ENCODE measurements around the gene EPB41L4A. TPM values are rescaled to one million over a fixed set of nuclear protein-coding genes. Genes with fewer than 3 reads are reported as not detected.

EPB41L4A gene
- total RNA-seq, 2 experiments from 2014 or later: 0.95 to 1.5 TPM

GRCh38 chr5:112203229-112203628 lies 215.8 kb downstream of the EPB41L4A start:
- ChIA-PET CTCF (no interaction called here), POLR2A (no interaction called here)
- peaks cover 34% of the 10 kb centered on the region for H3K27me3 Mint-ChIP-seq
- DNase-seq: no peak
- H3K4me3 Mint-ChIP-seq: no peak overlapping the region
- intact Hi-C loops (cut with micrococcal nuclease): no loop called here
- no peaks in the 10 kb centered on the region for H3K9me3 Mint-ChIP-seq
- H3K36me3 Mint-ChIP-seq: no peaks in the 10 kb centered on the region
- no peaks in the 10 kb centered on the region for H3K4me1 Mint-ChIP-seq (ENCODE audit: low read depth)
- H3K27ac Mint-ChIP-seq: no peak overlapping the region

- no peaks in the 10 kb centered on the region for H3K36me3 Mint-ChIP-seq
- H3K27ac Mint-ChIP-seq: no peak overlapping the region
- no peaks in the 10 kb centered on the region for H3K9me3 Mint-ChIP-seq
- no peak for DNase-seq
- H3K4me1 Mint-ChIP-seq (ENCODE audit: low read depth): no peaks in the 10 kb centered on the region
- POLR2A ChIA-PET: no interaction called here
- CTCF ChIA-PET: no interaction called here
- peaks cover 34% of the 10 kb centered on the region for H3K27me3 Mint-ChIP-seq
- intact Hi-C loops (cut with micrococcal nuclease): no loop called here
- no peak overlapping the region for H3K4me3 Mint-ChIP-seq
These were observed 216.4 kb downstream of the EPB41L4A start for GRCh38 chr5:112202694-112203093.

GRCh38 chr5:112201141-112201540 lies 217.9 kb downstream of the EPB41L4A start:
- no peaks in the 10 kb centered on the region for H3K36me3 Mint-ChIP-seq
- no peak overlapping the region for H3K27ac Mint-ChIP-seq
- intact Hi-C loops (cut with micrococcal nuclease): no loop called here
- H3K9me3 Mint-ChIP-seq: no peaks in the 10 kb centered on the region
- H3K4me1 Mint-ChIP-seq (ENCODE audit: low read depth): no peaks in the 10 kb centered on the region
- H3K4me3 Mint-ChIP-seq: no peak overlapping the region
- peaks cover 31% of the 10 kb centered on the region for H3K27me3 Mint-ChIP-seq
- DNase-seq: no peak
- POLR2A ChIA-PET: no interaction called here
- CTCF ChIA-PET: no interaction called here

- no peaks in the 10 kb centered on the region for H3K36me3 Mint-ChIP-seq
- intact Hi-C loops (cut with micrococcal nuclease): no loop called here
- H3K4me1 Mint-ChIP-seq (ENCODE audit: low read depth): no peaks in the 10 kb centered on the region
- DNase-seq: no peak
- H3K9me3 Mint-ChIP-seq: no peaks in the 10 kb centered on the region
- POLR2A ChIA-PET: no interaction called here
- CTCF ChIA-PET: no interaction called here
- peaks cover 25% of the 10 kb centered on the region for H3K27me3 Mint-ChIP-seq
- no peak overlapping the region for H3K27ac Mint-ChIP-seq
- H3K4me3 Mint-ChIP-seq: no peak overlapping the region
These were observed 218.9 kb downstream of the EPB41L4A start for GRCh38 chr5:112200131-112200530.

- H3K36me3 Mint-ChIP-seq: no peaks in the 10 kb centered on the region
- H3K27ac Mint-ChIP-seq: no peak overlapping the region
- intact Hi-C loops (cut with micrococcal nuclease): no loop called here
- no peaks in the 10 kb centered on the region for H3K4me1 Mint-ChIP-seq (ENCODE audit: low read depth)
- no peak overlapping the region for H3K4me3 Mint-ChIP-seq
- peaks cover 20% of the 10 kb centered on the region for H3K27me3 Mint-ChIP-seq
- H3K9me3 Mint-ChIP-seq: no peaks in the 10 kb centered on the region
- ChIA-PET CTCF (no interaction called here), POLR2A (no interaction called here)
- DNase-seq: no peak
These were observed 222.5 kb downstream of the EPB41L4A start for GRCh38 chr5:112196584-112196983.

- Mint-ChIP-seq H3K4me1 (ENCODE audit: low read depth) (no peaks in the 10 kb centered on the region), H3K27me3 (peaks cover 16% of the 10 kb centered on the region), H3K36me3 (no peaks in the 10 kb centered on the region), H3K9me3 (no peaks in the 10 kb centered on the region), H3K4me3 (no peak overlapping the region), H3K27ac (no peak overlapping the region)
- CTCF ChIA-PET: interaction anchor here (1.2 kb wide), 1 partner anchor 20 kb away, joined by 5 read pairs; no protein-coding TSS in a partner anchor
- POLR2A ChIA-PET: no interaction called here
- intact Hi-C loops (cut with micrococcal nuclease): no loop called here
- DNase-seq: no peak
These were observed 223.2 kb downstream of the EPB41L4A start for GRCh38 chr5:112195924-112196323.

GRCh38 chr5:112192866-112193265 lies 226.2 kb downstream of the EPB41L4A start:
- CTCF ChIA-PET: interaction anchor here (1.1 kb wide), 1 partner anchor 18 kb away, joined by 3 read pairs; no protein-coding TSS in a partner anchor
- H3K27ac Mint-ChIP-seq: no peak overlapping the region

GRCh38 chr5:112192072-112192471 lies 227.0 kb downstream of the EPB41L4A start:
- Mint-ChIP-seq H3K4me3 (no peak overlapping the region), H3K27me3 (peaks cover 27% of the 10 kb centered on the region), H3K4me1 (ENCODE audit: low read depth) (peaks cover 9% of the 10 kb centered on the region), H3K27ac (no peak overlapping the region), H3K36me3 (no peaks in the 10 kb centered on the region), H3K9me3 (no peaks in the 10 kb centered on the region)
- no peak for DNase-seq
- CTCF ChIA-PET: interaction anchor here (1.1 kb wide), 1 partner anchor 17 kb away, joined by 3 read pairs; no protein-coding TSS in a partner anchor
- intact Hi-C loops (cut with micrococcal nuclease): no loop called here
- POLR2A ChIA-PET: no interaction called here

More at GRCh38 chr5:112192866-112193265, 226.2 kb downstream of the EPB41L4A start:
- H3K36me3 Mint-ChIP-seq: no peaks in the 10 kb centered on the region
- H3K9me3 Mint-ChIP-seq: no peaks in the 10 kb centered on the region
- peaks cover 9% of the 10 kb centered on the region for H3K4me1 Mint-ChIP-seq (ENCODE audit: low read depth)
- peaks cover 24% of the 10 kb centered on the region for H3K27me3 Mint-ChIP-seq
- DNase-seq: no peak
- POLR2A ChIA-PET: no interaction called here
- H3K4me3 Mint-ChIP-seq: no peak overlapping the region
- intact Hi-C loops (cut with micrococcal nuclease): no loop called here

GRCh38 chr5:112189391-112189790 lies 229.7 kb downstream of the EPB41L4A start:
- CTCF ChIA-PET: interaction anchor here (3.0 kb wide), 1 partner anchor 14 kb away, joined by 11 read pairs; no protein-coding TSS in a partner anchor

GRCh38 chr5:112186401-112186990 lies 232.6 kb downstream of the EPB41L4A start:
- H3K36me3 Mint-ChIP-seq: no peaks in the 10 kb centered on the region
- intact Hi-C loops (cut with micrococcal nuclease): loop anchor here (1.0 kb wide), 1 partner anchor 11 kb away; no protein-coding TSS in a partner anchor
- no peak overlapping the region for H3K27ac Mint-ChIP-seq
- H3K27me3 Mint-ChIP-seq: peaks cover 38% of the 10 kb centered on the region
- CTCF ChIA-PET: interaction anchor here (0.8 to 1.2 kb wide), 3 partner anchors 8 to 25 kb away, joined by 3 to 8 read pairs (median 4); no protein-coding TSS in a partner anchor
- H3K9me3 Mint-ChIP-seq: no peaks in the 10 kb centered on the region
- H3K4me1 Mint-ChIP-seq (ENCODE audit: low read depth): peaks cover 9% of the 10 kb centered on the region
- POLR2A ChIA-PET: no interaction called here
- no peak overlapping the region for H3K4me3 Mint-ChIP-seq
- no peak for DNase-seq

More at GRCh38 chr5:112189391-112189790, 229.7 kb downstream of the EPB41L4A start:
- intact Hi-C loops (cut with micrococcal nuclease): no loop called here
- no peak for DNase-seq
- H3K9me3 Mint-ChIP-seq: no peaks in the 10 kb centered on the region
- H3K4me3 Mint-ChIP-seq: no peak overlapping the region
- peaks cover 9% of the 10 kb centered on the region for H3K4me1 Mint-ChIP-seq (ENCODE audit: low read depth)
- H3K27ac Mint-ChIP-seq: no peak overlapping the region
- H3K27me3 Mint-ChIP-seq: peaks cover 34% of the 10 kb centered on the region
- POLR2A ChIA-PET: no interaction called here
- no peaks in the 10 kb centered on the region for H3K36me3 Mint-ChIP-seq

- CTCF ChIA-PET: interaction anchor here (1.4 to 1.8 kb wide), 2 partner anchors 8 to 236 kb away, joined by 4 to 7 read pairs; no protein-coding TSS in a partner anchor
- H3K4me1 Mint-ChIP-seq (ENCODE audit: low read depth): no peaks in the 10 kb centered on the region
- no peaks in the 10 kb centered on the region for H3K9me3 Mint-ChIP-seq
- DNase-seq: no peak
- intact Hi-C loops (cut with micrococcal nuclease): no loop called here
- POLR2A ChIA-PET: no interaction called here
- H3K27ac Mint-ChIP-seq: no peak overlapping the region
- peaks cover 28% of the 10 kb centered on the region for H3K27me3 Mint-ChIP-seq
- no peaks in the 10 kb centered on the region for H3K36me3 Mint-ChIP-seq
- no peak overlapping the region for H3K4me3 Mint-ChIP-seq
These were observed 235.2 kb downstream of the EPB41L4A start for GRCh38 chr5:112183874-112184273.

- Mint-ChIP-seq H3K27ac (no peak overlapping the region), H3K4me3 (no peak overlapping the region), H3K36me3 (no peaks in the 10 kb centered on the region), H3K27me3 (peaks cover 23% of the 10 kb centered on the region), H3K4me1 (ENCODE audit: low read depth) (no peaks in the 10 kb centered on the region), H3K9me3 (no peaks in the 10 kb centered on the region)
- ChIA-PET CTCF (interaction anchor here (1.4 to 1.8 kb wide), 2 partner anchors 8 to 237 kb away, joined by 4 to 7 read pairs; no protein-coding TSS in a partner anchor), POLR2A (no interaction called here)
- intact Hi-C loops (cut with micrococcal nuclease): no loop called here
- no peak for DNase-seq
These were observed 235.9 kb downstream of the EPB41L4A start for GRCh38 chr5:112183103-112183711.

- Mint-ChIP-seq H3K4me3 (no peak overlapping the region), H3K4me1 (ENCODE audit: low read depth) (peaks cover 2% of the 10 kb centered on the region), H3K27ac (no peak overlapping the region), H3K36me3 (no peaks in the 10 kb centered on the region), H3K27me3 (peaks cover 17% of the 10 kb centered on the region), H3K9me3 (no peaks in the 10 kb centered on the region)
- intact Hi-C loops (cut with micrococcal nuclease): no loop called here
- POLR2A ChIA-PET: no interaction called here
- no peak for DNase-seq
- CTCF ChIA-PET: no interaction called here
These were observed 239.8 kb downstream of the EPB41L4A start for GRCh38 chr5:112179290-112179689.

Measured in activated CD4-positive, alpha-beta memory T cell treated with anti-CD3 and anti-CD28 coated beads for 36 hours (primary cell).